SKM-1 (cell line): ENCODE data around the gene HTR4.

ENCODE experiments used
- DNase-seq: peaks from one replicate; lab custom pipeline; 2025; ENCODE audit not compliant: unreplicated experiment; lab: John Stamatoyannopoulos, UW

Gene HTR4

DNA sequence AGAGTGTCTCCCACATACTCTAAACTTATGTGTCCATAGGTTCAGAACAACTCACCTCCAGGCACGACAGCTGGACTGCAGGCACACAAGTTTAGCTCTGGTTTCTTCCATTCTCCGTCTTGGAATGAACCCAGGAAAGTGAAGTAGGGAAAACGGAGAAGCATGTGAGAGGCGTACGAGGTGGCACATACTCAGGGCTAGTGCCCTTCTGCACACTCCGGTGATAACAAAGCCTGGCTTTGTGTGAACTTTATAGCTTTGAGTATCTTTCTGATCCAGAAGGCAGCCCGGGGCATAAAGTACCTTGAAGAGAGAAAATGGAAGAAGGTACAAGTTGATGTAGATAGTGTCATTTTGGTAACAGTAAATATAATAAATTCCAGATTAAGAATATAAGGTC is 11.1 kb upstream of the HTR4 start:
- no peak for DNase-seq

DNA sequence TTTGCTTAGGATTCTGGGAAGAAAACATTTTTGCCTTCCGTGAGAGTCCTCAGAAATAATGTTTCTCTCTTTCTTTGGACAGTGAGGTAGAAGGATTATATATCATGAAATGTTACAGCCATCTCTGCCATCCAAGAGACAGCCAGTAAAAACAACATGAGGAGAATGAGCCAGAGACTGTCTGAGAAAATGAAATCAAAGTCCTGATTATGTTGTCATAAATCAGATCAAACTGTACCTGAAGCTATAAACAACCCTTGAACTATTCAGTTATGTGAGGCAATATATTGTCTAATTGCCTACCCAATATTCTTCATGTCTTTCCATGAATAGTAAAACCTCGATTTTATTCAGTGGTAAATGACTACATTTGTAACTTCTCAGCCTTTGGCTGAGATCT is 9.2 kb upstream of the HTR4 start:
- DNase-seq = no peak

DNA sequence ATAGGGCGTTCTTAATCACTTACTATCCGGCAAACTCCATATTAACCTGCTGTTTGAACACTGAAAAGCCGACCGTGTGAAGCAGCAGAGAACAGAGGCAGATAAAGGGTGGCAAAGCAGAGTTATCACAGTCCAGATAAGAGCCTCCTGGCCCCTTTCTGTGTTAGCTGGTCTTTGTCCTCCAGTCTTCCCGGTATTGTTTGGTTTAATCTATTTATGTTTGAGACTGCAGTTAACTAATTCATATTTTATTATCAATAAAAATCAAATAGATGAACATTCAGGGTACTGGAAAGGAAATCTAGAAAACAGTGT is 6.0 kb upstream of the HTR4 start:
- DNase-seq = no peak

DNA sequence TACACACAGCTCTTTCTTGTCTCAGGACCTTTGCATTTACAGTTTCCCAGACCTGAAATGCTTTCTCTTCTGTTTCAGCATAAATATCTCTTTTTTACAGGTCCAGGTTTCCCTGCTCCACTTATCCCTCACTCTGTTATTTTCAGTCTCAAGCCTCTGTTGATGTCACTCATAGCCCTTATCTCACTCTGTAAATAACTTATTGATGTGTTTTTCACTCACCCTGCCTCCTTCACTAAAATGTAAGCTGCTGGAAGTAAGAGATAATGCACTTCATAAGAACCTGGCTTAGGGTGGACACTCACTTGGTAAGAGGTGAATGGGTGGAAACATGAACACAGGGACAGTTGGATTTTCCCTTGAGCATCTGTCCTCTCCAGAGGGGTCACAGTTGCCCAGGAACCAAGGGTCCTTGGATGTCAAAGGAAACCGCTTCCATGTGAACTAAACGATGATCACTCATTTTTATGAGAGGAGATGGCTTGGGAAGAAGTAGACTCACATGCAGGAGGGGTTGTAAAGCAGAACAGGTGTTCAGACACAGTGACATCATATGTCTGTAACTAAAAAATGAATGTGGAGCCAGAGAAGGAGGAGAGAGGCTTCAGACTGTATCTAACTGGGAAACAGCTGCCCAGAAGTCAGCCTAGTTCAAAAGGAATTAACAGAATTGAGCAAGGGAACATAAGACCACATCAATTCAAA is 5.5 kb upstream of the HTR4 start:
- no peak for DNase-seq

DNA sequence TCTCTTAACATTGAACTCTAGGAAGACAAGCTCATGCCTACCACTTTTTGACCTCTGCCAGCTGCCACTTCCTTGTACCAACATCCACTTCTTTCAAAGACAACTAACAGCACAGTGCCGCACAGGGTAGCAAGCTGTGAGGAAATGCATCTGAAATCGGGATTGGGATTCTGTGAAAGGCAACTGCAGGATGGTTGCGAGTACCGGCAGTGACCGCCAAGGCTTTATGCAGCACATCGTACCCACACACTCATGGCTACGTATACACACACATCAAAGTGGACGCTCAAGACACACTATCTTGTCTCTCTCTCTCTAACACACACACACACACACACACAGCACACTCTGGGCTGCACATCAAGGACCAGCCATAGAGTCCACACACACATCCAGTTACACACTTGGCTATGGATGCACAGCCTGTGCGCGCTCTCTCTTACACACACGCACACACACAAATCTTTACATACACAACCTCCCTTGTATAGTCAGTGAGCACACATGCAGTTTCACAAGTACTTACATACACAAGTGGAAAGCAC is 964 bp downstream of the HTR4 start:
- DNase-seq = no peak

DNA sequence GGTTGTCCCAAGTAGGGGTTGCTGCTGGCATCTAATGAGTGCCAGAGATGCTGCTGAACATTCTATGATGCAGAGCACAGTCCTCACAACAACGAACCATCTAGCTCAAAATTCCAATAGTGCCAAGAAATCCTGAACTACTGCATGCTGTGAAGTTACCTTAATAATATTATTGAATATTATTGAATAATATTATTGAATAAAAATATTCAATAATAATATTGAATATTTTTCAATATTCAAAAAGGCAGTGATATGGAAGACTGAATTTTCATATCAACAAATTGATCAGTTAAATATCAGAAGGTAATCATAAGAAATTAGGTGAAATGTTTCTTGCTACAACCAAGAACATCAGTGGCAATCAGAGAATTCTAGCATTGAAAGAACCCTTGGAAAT is 2.8 kb downstream of the HTR4 start:
- DNase-seq = no peak

DNA sequence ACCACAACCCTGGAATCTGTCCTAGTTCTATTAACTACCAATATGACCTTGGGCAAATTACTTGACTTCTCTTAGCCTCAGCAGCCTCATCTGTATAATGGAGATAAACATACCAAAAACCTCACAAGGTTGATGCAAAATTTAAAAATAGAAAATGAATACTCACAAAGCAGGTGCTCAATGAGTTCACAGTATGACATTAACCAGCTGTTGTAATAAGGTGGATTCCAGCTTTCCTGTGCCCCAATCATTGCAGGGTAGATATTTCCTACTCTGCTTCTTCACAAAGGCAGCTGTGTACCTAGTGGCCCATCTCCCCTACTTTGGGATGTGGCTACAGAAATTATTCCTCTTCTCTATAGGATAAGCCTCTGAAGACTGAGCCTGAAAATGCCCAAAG is 8.8 kb downstream of the HTR4 start:
- no peak for DNase-seq

DNA sequence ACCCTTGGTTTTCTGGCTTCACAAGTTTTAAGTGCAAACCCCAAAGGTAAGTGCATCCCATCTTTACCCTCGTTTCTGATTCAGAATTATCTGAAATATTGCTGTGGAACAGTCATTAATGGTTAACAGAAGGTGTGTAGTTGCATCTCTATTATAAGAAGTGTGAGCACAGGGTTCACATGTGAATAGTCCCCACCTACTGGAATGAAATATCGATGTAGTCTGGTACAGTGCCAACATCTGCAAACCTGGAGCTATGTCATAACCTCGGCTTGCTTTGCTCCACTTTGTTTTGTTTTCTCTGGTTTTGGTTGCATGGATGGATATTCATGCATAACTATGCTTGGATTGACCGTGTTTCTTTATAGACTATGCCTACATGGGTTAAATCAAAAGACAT is 12.6 kb downstream of the HTR4 start:
- DNase-seq = no peak

DNA sequence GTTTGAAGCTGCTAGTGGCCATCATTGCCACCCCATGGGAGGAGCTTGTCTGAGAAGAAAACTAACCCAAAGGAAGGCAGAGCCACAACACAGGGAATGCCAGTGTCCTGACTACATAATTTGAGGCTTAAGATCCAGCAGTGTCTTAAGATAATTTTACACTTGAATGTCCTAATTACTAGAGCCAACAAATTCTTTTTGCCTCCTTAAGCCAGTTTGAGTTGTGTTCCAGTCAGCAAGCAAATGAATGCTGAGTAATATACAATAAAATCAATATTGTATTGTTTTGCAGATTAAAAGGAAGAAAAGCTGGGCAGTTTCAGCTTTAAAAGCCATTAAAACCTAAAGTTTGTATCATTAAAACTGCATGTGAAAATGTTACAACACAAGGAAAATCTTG is 13.9 kb downstream of the HTR4 start:
- no peak for DNase-seq

DNA sequence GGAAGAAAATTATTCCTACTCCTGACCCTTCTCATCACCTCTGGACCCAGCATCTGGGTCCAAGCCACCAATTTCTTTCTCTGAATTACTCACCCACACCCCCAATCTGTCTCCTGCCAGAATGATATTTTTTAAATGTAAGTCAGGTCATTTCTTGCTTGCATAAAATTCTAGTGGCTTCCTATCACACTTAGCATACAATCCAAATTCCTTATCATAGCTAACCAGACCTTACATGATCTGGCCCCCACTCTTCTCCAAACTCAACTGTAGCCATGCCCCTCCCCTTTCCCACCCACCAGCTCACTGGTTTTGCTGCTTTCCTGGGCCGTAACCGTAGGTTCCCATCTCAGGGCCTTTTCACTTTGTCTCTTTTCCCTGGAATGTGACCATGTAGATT is 15.2 kb downstream of the HTR4 start:
- DNase-seq = no peak

DNA sequence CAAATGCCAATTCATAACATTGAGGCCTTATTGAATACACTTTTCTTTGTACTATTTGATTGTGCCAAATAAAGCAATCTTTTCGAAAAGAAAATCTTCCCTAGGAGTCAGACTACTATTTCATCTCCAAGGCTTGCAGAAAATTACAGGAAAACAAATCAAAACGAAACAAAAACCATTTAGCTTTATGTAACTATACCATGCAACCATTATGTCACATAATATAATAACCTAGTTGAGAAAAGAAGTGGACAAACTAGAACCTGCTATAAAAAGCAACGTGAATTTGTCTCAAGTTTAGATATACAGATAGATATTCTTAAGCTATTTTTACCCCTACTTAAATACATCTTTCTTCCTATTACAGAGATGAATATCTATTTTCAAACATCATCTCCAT is 18.0 kb downstream of the HTR4 start:
- no peak for DNase-seq

DNA sequence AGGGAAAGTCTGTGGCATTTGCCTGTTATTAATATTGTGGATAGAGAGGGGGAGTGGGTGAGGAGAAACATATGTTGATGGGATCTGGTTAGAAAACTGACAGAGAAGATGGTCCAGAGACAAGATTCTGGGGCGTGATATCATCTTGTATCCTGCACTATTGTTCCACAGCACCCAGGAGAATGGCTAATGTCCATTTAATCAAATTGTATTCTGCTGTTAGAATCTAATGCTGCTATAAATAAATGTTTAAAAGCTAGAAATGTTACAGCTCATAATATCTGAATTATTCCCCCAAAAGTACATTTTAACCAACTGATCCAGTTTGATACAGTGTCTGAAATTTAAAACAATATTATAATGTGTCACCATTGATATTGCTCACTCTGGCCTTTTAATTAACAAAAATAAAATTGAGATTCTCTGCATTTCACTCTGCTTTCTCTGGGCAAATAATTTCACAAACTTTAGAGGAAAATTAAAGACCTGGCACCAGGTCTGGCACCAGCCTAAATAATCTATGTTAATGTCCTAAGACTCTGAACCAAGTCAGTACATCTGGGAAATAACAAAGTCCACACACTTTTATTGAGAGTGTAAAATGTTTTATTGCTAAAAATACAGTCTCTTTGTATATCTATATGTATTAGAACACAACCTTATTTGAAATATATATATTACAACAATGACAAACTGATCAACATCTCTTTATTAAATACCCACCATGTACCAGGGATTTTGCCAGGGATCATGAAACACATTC is 18.8 kb downstream of the HTR4 start:
- no peak for DNase-seq

DNA sequence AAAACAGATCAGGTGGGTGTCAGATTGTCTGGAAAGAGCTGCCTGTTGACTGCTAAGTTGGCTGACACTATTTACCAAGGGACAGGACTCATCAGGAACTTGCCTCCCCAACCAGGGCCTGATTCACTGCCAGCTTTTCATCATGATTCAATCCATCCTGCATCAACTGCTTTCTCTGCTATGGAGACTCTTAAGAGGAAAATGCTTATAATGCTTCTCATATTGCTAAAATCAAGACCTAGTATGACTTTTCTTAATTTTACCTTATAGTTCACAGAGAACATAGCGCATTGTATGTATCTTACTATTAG is 21.3 kb downstream of the HTR4 start:
- DNase-seq = no peak

DNA sequence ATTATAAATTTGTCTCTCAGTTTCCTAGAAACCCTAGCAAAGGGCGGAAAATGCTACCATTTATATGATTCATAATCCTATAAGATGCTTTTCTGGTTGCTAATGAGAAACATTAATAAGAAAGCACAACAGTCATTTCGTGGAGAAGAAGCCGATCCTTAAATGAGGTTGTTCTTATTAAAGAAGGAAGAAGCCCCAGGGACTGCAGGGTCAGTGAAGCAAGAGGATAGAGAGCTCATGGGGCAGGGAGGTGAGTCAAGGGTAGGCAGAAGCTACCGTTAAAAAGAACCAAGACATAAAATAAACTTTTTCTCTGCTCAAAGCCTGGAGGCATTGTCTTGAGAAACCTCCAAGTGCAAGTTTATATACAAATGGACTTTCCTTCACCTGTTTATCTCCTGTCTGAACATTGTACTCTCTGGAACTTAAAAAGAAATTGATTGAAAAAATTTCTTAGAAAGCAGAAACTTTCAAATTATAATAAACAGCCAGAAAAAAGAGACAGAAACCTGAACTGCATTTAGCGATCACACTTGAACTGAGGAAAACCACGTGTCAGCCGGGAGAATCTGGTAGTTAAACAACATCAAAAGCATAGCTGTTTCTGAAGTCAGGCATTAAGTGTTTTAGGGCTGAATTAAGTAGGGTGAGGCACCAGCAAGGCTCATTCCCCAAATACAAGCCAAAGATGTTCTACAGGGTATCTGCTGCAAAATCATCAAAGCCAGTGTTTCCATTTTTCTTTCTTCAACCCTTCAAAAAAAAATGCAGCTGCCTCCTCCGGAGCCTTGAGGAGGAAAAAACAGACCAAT is 21.9 kb downstream of the HTR4 start:
- DNase-seq = no peak

DNA sequence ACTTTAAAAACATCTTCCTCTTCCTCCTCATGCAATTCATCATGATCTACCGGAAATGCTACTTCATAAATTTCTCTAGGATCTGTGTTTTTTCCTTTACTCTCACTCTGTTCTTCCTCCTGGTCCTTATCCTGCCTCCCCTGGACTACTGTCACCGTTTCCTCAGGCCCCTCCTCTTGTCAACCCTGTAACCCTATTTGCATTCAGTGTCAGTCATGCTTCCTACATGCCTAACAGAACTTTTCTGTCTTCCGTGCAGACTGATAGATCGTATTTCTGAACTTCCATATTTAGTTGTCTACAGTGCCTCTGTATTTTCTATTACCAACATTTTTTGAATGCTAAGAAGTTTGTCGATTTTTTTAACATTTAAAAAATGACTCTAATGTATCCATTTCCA is 27.3 kb downstream of the HTR4 start:
- DNase-seq = no peak

DNA sequence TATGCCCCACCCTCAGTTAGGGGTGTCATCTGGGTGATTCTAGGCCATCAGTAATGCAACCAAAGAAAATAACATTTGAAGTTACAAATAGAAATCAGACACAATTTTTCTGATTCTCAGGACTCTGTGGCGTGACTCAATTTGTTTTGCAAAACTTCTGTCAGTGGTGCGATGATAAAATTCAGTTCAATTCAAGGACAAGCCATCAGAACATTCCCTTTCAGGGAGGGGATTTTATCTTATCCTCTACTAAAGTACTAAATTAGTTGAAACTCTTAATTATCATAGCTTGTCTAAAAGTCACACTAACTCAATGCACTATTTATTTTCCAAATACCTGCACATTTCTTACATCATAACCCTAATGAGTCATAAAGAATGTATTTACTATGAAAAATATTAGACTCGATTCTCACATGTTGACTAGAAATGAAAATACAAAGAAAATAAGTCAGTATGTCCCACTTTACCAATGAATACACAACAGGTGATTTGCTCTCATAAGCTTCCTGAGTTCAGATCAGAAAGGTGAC is 28.2 kb downstream of the HTR4 start:
- no peak for DNase-seq

DNA sequence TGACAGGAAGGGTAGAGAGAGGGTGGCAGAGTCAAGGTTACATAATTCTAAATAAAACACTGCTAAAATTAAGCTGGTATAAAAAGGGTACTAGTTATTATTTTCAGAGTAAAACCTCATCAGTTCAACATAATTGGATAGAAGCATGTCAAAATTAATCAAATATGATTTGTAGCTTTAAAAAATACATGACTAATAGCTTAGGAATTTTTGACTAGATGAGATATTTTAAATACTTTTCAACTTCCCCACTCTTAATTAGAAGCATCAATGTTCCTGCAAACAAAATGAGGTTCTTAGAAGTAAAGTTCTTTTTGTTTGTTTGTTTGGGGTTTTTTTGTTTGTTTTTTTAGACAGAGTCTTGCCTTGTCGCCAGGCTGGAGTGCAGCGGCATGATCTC is 29.1 kb downstream of the HTR4 start:
- no peak for DNase-seq

DNA sequence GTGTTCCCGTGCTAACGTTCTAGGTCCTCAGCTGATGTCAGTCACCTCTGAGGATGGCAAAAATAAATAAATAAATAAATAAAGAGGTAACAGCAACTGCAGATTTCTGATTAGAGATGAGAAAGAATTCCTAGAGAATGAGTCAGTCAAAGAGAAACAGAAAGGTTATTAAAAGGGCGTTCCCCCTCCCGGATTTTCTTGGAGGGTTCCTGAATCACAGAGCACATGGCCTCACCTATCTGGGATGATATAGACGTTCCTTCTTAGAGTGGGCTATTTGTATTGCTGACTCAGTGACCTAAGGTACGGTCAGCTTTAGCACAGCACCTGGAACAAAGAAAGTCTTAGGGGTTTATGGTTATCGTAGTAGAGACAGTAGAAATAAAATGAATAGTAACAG is 30.6 kb downstream of the HTR4 start:
- no peak for DNase-seq

DNA sequence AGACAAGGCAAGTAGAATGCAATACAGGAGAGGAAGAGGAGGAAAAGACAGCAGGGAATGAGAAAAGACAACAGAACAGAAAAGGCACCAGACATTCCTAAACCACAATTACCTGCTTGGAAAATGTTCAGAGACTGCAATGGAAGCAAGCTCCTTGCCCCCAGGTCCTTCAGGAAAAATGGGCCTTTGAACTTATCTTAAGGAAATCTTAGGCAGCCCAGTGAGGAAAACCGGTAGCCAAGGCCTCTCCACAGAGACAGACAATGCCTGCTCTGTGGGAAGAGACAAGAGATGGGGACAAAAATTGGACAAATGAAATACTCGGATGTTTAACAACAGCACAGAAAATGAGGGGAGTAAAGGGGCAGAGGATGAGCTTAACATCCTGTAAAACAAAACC is 31.2 kb downstream of the HTR4 start:
- no peak for DNase-seq

DNA sequence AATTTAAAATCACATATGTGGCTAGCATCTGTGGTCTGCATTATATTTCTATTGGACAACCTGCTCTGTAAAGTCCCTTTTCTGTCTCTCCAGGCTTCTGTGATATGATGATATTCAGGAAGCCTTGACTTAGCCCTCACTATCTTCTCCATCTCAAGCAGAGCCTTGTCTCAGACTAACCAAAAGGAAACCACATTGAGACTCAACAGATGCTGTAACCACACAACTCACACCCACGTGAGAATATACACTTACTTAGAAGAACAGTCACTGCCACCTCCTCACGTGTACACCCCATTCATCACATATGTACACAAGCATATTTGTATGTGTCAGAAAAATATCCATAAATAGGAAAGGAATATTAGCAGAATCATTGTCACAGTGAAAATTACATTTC is 33.6 kb downstream of the HTR4 start:
- no peak for DNase-seq

DNA sequence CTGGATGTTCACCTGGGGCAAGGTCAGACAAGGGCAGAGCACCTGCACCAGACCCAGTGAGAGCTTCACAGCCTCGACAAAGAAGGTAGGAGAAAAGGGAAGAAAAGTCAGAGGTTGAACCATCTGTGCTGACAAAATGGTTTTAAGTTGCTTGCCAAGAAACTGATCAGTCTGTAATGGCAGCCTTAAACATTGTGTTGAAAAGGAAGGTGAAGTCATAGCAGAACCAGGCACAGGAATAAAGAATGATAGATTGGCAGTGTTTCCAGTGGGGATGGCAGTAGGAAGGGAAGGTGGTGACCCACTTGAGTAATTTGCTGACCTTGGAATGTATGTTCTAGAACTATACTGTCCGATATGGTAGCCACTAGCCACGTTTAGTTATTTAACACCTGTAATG is 34.2 kb downstream of the HTR4 start:
- no peak for DNase-seq

DNA sequence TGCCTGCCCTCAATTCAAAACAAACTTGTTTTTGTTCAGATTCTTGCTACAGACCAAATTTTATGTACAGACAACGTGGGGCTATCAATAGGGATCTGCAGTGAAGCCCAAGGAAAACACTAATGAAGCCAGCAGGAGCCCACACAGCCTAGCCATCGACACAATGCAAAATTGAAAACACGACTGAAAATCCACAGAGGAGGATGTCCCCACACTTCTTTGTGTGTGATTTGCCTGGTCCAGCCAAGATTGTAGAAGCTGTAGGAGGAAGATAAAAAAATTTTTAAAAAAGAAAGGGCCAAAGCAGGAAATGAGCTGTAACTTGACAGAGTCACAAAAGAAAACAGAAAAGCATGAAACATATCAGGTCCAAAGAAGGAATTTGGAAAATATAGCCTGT is 34.8 kb downstream of the HTR4 start:
- no peak for DNase-seq
